NCI-H345 (cell line): ENCODE results near the gene APOBEC4.
A peak's percentile ranks its signal among the peaks of the same experiment; 100 is the strongest.
"Not testable (repeated sequence)": the region's sequence is repeated elsewhere in the genome, so short reads cannot be mapped to it uniquely, and the experiment has no call there.

Source experiments
- DNase-seq: peaks from one replicate; lab custom pipeline; 2025; lab: John Stamatoyannopoulos, UW

The APOBEC4 gene, protein sequence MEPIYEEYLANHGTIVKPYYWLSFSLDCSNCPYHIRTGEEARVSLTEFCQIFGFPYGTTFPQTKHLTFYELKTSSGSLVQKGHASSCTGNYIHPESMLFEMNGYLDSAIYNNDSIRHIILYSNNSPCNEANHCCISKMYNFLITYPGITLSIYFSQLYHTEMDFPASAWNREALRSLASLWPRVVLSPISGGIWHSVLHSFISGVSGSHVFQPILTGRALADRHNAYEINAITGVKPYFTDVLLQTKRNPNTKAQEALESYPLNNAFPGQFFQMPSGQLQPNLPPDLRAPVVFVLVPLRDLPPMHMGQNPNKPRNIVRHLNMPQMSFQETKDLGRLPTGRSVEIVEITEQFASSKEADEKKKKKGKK

DNA sequence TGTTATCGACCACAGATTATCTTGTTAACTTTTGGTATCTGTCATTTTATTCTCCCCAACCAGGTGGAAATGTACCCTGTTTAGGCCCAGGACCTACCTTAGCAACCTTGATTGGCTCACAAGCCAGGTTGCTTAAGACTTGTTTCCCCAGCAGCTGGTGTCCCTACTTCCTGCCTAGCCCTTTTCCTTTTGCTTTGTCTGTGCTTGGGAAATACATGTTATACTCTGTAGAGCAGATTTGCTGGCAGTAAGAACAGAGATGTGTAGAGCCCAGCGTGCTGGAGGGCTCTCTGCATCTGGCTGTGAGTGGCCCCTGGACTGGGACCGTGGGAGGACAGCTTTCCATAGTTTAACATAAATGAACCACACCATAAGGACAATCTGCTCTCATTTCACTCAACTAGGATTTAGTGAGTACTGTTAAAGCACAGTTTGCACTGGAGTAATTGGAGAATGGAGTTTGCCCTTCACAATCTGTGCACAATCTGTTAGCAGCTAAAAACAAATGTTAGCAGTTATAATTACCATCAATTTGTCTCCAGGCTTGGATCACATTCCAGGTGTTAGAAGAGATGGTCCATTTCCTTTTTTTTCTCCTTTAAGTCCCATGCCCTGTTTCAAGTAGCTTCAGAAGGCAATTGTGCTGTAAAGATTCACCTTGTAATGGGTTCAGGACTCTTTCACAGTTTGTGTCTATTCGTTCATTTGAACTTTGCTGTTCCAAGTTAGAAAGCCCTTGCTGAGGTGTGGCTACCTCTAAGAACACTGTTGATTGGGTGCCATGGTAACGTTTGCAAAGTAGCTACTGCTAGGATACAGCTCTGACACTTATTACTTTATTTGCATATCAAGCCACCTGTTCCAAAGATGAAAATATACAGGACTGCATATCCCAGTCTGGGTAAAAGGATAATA is at the start of gene APOBEC4:
Gene APOBEC4, minus strand, starts transcription at position 770 of the 915 bp plus-strand sequence. CDS start 4,535 bp downstream, outside the sequence.
- no peak for DNase-seq

DNA sequence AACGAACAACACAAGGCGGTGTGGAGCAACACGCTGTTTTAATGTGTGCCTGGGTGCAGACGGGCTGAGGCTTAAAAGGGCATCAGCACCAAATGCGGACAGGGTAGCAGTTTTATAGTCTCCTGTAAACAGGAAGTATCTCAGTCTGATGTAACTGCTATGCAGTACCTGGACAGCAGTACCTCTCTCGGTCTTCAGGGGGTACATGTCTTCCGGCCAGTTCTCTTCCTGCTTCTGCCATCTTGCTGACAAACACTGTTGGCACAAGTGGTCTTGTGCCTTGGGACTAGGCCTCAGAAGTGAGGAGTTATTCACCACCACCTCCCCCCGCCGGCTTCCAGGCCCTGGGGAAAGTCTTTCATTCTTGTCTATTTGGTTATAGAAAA is 49.7 kb upstream of the APOBEC4 start:
- no peak for DNase-seq

DNA sequence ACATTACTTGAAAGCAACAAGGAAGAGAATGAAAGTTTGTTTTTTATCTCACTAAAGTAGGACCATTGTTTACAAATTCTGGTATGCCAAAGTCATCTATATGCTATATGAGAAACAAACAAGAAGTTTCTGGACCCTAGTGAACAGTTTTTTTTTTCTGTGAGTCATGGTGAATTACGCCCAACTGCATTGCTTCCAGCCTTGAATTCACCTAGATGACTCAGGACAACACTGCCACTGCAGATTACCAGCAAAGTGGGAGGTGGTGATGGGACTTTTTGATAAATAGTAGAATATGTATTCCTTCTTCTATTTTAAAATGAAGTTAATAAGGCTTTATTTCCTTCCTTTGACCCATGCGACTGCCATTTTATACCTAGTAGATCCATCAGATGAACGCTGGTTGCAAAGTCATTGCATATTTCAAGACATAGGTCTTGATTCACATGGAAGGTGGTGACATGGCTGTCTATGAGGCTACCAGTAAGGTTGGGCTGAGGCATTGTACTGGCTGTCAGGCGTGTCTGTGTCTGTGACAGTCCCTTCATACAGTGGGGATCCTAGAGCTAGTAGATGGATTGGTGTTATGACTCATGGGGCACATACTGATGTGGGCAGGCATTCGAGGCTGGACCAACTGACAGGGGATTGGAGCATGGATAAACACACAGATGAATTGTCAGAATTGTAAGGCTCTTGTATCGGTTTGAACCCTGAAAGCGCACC is 49.1 kb upstream of the APOBEC4 start:
- DNase-seq, result no peak

DNA sequence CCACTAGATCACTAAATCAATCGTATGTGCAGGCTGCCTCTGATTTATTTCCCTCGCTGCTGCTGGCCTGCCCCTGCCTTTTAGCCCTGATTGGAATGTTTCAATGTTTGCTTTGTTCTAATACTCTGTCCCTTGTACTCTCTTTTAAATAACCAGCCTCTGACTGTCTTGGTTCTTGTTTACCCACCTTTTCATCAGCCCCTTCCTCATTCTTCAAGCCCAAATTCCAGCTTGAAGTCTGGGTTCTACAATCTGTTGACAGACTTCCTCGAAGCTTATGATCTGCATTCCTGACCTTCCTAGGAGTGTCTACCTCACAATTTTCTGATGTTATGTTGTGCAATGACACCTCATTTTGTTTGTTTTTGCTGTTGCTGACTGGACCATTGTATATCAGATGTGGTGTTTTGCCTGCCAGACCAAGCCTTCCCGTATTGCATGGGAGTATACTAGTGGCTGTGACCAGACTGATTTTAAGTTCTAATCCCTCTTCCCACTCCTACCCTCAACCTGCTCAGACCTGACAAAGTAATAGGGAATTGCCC is 46.6 kb upstream of the APOBEC4 start:
- DNase-seq, result no peak

DNA sequence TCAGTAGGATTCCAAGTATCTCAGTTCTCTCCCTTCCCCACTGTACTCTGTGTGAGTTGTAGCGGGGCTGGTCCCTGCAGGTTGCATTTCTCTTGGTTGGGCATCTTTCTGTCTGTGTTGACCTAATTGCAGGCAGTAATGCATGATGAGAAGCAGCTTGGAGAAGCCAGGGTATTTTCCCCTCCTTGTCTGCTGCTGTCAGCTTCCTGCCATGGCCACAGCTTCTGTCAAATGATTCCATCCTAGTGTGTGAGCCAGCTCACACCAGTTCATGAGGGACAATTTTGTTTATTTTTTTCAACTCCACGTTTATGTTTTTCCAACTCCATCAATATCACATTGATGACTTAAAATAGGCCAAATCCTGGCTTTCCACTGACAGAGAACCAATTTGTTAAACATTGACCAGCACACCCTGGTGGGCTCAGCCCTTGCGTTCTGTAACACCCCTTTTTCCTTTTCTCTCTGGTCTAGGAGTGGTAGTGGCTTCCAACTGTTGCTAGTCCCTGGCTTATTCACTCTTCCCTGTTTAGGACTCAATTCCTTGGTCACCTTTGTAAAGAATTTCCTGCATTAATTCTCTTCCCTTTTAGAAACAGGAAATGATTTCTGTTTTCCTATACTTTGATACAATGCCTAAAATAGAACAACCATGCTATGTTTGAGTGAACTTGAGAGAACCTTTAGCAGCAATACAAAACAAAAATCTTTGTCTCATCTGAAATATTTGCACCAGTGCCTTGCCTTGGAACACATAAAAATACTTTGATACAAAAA is 44.9 kb upstream of the APOBEC4 start:
- DNase-seq, result no peak

DNA sequence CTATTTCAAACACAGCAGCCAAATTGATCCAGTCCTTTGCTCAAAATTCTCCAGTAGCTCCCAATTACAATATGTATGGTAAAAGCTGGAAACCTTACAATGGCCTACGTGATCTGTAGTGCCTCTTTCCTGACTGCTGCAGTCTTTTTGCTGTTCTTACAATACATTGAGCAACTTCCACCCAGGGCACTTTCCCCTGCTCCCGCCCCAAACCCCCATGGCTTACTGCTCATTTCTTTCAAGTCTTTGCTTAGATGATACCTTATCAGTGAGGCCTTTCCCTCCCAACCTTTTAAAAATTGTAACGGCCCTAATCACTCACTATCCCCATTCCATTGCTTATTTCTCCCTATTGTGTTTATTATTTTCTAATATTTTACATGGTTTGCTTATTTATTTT is 43.9 kb upstream of the APOBEC4 start:
- no peak for DNase-seq

GRCh38 chr1:183694755-183695154 is 41.6 kb upstream of the APOBEC4 start:
- no peak for DNase-seq

- DNase-seq, result no peak
These were observed 41.0 kb upstream of the APOBEC4 start for GRCh38 chr1:183694066-183694465.

DNA sequence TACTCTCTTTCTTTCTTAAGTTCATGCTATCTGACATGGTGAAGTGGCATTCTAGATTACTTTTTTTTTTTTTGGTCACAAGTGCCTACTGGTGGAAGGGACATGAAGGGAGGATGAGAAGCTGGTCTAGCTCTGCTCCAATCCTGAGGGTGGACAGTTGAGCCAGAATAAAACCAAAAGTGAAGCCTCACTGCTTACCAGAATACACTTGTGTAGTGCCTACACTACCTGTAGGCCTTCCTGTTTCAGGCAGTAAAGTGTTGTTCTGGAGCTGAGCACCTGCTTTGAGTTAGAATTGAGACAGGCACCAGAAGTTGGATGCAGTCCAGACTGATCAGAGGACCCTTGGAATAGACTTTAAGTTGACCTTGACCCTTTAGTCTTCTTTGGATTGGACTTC is 40.4 kb upstream of the APOBEC4 start:
- DNase-seq, result no peak

GRCh38 chr1:183689762-183690204 is 36.7 kb upstream of the APOBEC4 start:
- DNase-seq, result no peak

DNA sequence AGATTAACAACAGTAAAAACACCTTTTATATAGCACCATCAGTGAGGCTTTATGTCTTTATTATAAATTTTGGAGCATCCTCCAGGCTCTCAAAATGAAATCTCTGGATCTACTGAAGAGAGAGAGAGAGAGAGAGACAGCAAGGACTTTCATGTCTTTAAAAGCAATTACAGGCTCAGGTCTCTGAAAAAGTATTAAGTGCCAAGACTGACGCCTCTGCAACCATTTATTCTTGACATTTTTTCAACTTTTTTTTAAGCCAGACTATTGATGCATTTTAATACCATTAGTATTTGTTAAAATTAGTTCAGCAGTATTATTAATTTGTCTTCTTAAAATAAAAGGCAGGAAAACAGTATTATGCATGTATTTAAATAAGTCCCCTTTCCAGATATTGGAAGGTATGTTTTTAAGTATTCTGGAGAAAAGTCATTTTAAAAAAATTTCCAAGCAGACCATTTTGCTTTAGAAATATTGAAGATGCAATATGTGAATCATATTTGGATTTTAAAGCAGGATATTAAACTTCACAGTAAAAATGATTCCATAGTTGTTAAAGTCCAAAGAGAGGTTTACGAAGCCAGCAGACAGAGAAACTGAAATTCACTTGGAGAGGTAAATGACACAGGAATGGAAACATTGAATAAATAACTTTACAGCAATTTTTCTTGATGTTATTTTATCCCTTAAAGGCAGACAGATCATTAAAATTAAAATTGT is 35.4 kb upstream of the APOBEC4 start:
- DNase-seq, result no peak

DNA sequence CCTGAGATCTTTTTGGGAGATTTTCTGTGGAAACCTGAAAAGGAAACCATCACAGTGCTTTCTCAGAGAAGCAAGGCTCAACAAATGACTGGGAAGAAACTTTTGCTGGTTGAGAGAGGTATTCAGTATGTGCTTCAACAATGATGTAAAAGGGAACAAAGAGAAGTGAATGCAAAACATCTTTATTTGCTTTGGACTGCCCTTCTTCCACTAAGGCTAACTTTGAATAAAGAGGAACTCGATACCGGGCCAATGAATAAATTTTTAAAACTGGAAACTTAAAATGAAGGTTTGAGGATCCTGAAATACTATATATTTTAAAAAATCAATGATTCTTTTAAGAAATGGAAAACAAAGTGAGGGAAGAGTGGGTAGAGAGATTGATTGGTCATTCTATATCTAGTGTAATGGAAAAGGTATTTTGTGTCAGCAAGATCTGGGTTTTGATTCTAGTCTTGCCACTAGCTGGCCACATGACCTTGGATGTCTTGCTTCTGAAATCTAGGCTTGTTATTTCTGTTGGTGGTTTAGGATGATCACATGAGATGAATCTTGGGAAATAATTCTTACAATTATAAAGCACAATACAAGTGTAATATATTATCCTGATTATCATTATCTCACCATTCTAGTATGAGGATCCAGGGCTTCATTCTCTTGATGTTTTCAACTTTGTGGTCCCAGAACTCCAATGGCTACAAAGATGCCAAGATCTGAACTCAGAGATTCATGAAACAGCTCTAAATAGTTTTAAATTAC is 34.6 kb upstream of the APOBEC4 start:
- DNase-seq, result no peak

DNA sequence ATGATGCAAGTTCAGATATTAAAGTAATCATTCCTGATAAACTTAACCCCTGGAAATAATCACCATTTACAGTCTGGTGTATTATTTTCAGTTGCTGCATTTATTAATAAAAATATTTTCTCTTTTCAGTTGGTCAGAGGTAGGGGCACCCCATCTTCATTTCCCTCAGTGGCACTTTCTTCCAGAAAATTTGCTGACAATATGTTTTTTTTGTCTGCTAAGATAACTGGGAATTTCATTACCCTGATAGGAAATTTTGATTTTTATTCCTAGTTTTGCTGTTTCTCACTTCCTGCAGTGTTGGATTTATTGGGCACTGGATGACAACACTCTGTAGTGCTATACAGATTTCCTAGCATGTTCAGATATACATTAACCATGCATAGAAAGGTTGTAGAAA is 33.1 kb upstream of the APOBEC4 start:
- DNase-seq, result no peak

GRCh38 chr1:183685112-183685713 is 32.1 kb upstream of the APOBEC4 start:
- peak; percentile 56 for DNase-seq

DNA sequence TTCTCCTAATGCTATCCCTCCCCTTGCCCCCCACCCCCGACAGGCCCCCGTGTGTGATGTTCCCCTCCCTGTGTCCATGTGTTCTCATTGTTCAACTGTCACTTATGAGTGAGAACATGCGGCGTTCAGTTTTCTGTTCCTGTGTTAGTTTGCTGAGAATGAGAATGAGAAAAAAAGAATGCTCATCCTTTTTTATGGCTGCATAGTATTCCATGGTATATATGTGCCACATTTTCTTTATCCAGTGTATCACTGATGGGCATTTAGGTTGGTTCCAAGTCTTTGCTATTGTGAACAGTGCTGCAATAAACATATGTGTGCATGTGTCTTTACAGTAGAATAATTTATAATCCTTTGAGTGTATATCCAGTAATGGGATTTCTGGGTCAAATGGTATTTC is 26.2 kb upstream of the APOBEC4 start:
- not testable (repeated sequence) for DNase-seq

- no peak for DNase-seq
These were observed 25.7 kb upstream of the APOBEC4 start for GRCh38 chr1:183678819-183679218.

DNA sequence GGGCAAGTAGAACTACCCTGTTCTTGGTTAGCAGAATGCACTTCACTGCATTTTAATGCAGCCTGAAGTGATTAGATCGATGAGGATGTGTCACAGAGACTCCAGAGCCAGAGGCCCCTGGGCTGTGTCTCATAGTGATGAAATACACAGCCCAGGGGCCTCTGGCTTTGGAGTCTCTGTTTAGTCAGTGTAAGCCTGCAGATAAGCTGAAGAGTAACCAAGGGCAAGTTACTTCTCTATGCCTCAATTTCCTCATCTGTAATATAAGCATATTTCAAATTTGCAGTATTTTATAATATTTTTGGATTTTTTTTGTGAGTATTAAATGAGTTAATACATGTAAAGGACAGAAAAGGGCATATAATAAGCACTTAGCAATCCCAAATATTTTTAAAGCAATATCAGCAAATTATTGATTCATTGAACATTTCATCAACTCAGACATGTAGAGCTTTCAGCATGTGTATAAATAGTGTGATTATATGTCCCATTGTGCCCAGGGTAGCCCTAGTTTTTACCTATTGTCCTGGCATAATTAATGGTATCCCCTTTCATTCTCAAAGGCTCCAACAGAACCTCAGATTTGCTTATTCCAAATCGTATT is 23.6 kb upstream of the APOBEC4 start:
- DNase-seq, result no peak

DNA sequence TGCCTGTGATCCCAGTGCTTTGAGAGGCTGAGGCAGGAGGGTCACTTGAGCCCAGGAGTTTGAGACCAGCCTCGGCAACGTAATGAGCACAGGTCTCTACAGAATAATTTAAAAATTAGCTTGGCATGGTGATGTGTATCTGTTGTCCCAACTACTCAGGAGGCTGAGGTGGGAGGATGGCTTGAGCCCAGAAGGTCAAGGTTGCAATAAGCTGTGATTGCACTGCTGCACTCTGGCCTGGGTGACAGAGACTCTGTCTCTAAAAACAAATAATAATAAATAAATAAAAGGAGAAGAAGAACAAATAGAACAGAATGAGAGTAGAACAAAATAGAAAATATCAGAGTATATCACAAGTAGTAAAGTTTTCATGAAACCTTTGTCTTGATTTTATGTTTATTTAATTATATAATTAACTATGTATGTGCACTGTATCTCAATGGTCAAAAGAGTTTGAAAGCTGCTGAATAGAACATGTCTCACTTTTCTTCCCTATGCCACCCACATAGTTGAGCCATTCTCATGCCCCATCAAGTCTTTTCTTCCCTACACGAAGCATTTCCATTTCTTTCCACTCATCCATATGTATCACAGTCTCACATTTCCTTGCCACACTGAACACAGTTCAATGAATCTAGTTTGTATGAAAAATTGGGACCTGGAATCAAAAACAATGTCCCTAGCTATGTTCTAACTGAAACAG is 22.9 kb upstream of the APOBEC4 start:
- DNase-seq, result no peak
